Psoas muscle (tissue), 8 donors: ENCODE data around the gene CALCR. TPM values are rescaled to one million over a fixed set of nuclear protein-coding genes. Genes with fewer than 3 reads are reported as not detected.
"Not testable (repeated sequence)": the region's sequence is repeated elsewhere in the genome, so short reads cannot be mapped to it uniquely, and the experiment has no call there.

Source experiments
- ATAC-seq, 4 donors: fragments of 200-7000 bp; cut with Tn5 transposase; one replicate each; pipeline ENCODE4 v1.9.1; 2020; ENCODE audit warnings: moderate library complexity in 3 of 4, mild to moderate bottlenecking in 2 of 4
- DNase-seq, 2 donors: peaks; one replicate each; pipeline ENCODE4 v3.0.0-alpha.2; 2020
- H3K27ac ChIP-seq: fragments of 200-600 bp; one replicate; pipeline ENCODE4 v1.8.0; 2022
- H3K27me3 ChIP-seq, 3 donors: fragments of 200-600 bp in 1 of 3; one replicate each; pipeline versions ENCODE4 v1.6.1 to v1.8.0; 2013 to 2022; ENCODE audit warnings: low read length in 2 of 3, mild to moderate bottlenecking in 2 of 3, moderate library complexity in 1 of 3; ENCODE audit not compliant: insufficient read depth in 3 of 3
- H3K36me3 ChIP-seq, 2 donors: fragments of 200-600 bp in 1 of 2; one replicate each; pipeline versions ENCODE4 v1.6.1 to v1.8.0; 2013 to 2022; ENCODE audit warnings: low read depth in 1 of 2, mild to moderate bottlenecking in 1 of 2, moderate library complexity in 1 of 2; ENCODE audit not compliant: insufficient read depth in 1 of 2
- H3K4me1 ChIP-seq: fragments of 200-600 bp; one replicate; pipeline ENCODE4 v1.8.0; 2022
- H3K4me3 ChIP-seq: fragments of 200-600 bp; one replicate; pipeline ENCODE4 v1.8.0; 2022; ENCODE audit warnings: mild to moderate bottlenecking
- H3K9me3 ChIP-seq: fragments of 200-600 bp; one replicate; pipeline ENCODE4 v1.8.0; 2022
- WGBS, 3 donors: extraction: QIAGEN DNeasy Blood & Tissue Kit; methylation state at CpG; one replicate each; pipeline versions ENCODE4 v1.1.6 to v1.1.7; 2013; 5-methylcytosine and 5-hydroxymethylcytosine counted together
- intact Hi-C, 2 donors: fragments of 100-400 bp; cut with DNase I; formaldehyde crosslinking; loops; one replicate each; pipeline versions ENCODE4 v1.11.0 to v1.14.2; 2022
- polyA plus RNA-seq, 3 donors: library from polyadenylated mRNA; stranded (reverse); fragments of 200-250 nt; gene quantifications; one replicate each; pipeline ENCODE4 v1.2.3, GENCODE V29; 2013
- total RNA-seq, 4 donors: library from RNA; stranded (reverse); fragmentation: NEBNext Ultra II Directional in 2 of 4; extraction: Animal tissue kit (Norgen Biotek cat#: 25700) in 2 of 4; gene quantifications; one replicate each; pipeline versions ENCODE4 v1.2.1 to v1.2.4, GENCODE V29; 2021 to 2023
- TF ChIP-seq, protein P1 (sequence below): fragments of 200-600 bp; IDR thresholded peaks from one replicate; pipeline ENCODE4 v1.8.0; 2022; ENCODE audit warnings: antibody characterized with exemption
- donor health status: healthy with polysubstance abuse.
- donor health status: DM: no; HTN: no; CAD: no; lungs with moderate emphysema.
- donor health status: Bipolar disorder and iron deficiency.
- donor health status: healthy.
- donor health status: DM: yes; HTN: yes; CAD: no.
- donor health status: DM: no; HTN: no; CAD: no.
- donor health status: DM: no; HTN: no; CAD: no.
- donor health status: DM: yes; HTN: yes; CAD: no.

CALCR gene
- total and polyA plus RNA-seq, 7 donors: 0.23 to 1.0 (median 0.64) TPM

DNA sequence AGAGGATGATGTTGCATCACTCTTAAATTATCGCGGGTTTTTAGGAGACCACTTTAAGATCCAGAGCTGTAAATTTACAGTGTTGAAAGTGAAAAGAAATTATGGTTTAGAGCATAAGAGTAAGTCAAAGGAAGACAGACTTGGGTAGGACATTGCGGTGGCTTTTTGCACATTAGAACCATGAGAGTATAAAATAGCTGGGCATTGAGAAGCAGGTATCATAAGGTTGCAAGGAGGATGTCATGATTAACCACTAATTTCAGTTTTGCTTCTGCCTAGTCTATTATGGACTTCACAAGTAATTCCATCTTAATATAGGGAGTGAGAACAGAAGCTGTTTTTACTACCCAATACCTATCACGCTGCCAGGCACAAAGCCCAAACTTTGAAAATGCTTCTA lies 57.7 kb downstream of the CALCR start:
- Histone ChIP-seq H3K27ac (no peak overlapping the region), H3K4me3 (no peak overlapping the region), H3K4me1 (no peaks in the 10 kb centered on the region), H3K9me3 (no peaks in the 10 kb centered on the region), H3K27me3 (no peaks in the 10 kb centered on the region), H3K36me3 (no peaks in the 10 kb centered on the region)
- intact Hi-C loops: no loop called here
- DNase-seq: no peak
- TF ChIP-seq, protein P1, sequence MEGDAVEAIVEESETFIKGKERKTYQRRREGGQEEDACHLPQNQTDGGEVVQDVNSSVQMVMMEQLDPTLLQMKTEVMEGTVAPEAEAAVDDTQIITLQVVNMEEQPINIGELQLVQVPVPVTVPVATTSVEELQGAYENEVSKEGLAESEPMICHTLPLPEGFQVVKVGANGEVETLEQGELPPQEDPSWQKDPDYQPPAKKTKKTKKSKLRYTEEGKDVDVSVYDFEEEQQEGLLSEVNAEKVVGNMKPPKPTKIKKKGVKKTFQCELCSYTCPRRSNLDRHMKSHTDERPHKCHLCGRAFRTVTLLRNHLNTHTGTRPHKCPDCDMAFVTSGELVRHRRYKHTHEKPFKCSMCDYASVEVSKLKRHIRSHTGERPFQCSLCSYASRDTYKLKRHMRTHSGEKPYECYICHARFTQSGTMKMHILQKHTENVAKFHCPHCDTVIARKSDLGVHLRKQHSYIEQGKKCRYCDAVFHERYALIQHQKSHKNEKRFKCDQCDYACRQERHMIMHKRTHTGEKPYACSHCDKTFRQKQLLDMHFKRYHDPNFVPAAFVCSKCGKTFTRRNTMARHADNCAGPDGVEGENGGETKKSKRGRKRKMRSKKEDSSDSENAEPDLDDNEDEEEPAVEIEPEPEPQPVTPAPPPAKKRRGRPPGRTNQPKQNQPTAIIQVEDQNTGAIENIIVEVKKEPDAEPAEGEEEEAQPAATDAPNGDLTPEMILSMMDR: no peak
- ATAC-seq: no peak
- 92 to 94% (median 94%) methylated on average over 4 of the region's 4 CpGs for WGBS, 3 donors

DNA sequence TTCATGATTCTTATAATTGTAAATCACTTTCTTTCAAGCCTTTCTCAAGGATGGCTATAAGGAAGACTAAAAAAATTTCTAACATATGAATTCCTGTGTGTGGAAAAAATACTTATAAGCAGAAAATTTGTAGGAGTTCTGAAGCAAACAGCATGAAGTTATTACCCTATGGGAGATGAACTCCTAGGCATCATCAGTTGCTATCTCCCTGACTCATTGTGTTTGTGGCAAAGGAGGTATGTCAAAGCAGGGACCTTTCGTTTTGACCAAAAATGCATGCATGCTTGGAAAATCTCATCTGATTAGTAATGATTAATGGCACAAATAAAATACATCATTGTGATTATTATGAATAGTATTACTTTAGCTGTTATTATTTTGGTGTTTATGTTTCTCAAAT lies 59.4 kb downstream of the CALCR start:
- WGBS, 3 donors: 36 to 53% (median 43%) methylated on average over 1 of the region's 1 CpG
- DNase-seq (no peak), ATAC-seq (no peak)
- Histone ChIP-seq H3K36me3 (no peaks in the 10 kb centered on the region), H3K4me1 (no peaks in the 10 kb centered on the region), H3K27me3 (no peaks in the 10 kb centered on the region), H3K4me3 (no peak overlapping the region), H3K27ac (no peak overlapping the region), H3K9me3 (no peaks in the 10 kb centered on the region)
- intact Hi-C loops: no loop called here
- TF ChIP-seq, protein P1: no peak

DNA sequence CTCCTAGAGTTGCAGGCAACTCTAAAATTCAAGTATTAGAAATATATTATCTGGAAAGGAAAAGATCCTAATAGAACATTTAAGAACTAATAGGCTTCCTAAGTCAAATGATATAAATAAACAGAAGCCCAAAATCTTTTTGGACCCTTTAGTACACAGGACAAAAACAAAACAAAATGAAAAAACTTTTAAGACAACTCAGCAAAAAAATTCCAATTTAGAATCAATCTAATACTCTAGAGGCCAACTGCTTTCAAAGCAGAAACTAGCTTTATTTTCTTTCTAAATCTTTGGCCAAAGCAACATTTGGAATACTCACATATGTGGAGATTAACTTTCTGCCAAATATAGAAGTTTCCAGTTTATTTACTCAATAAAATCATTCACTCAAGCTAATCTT lies 65.2 kb downstream of the CALCR start:
- H3K27ac ChIP-seq: no peak overlapping the region
- H3K27me3 ChIP-seq: no peaks in the 10 kb centered on the region
- no peaks in the 10 kb centered on the region for H3K4me1 ChIP-seq
- no peaks in the 10 kb centered on the region for H3K9me3 ChIP-seq
- H3K36me3 ChIP-seq: no peaks in the 10 kb centered on the region
- DNase-seq: no peak
- intact Hi-C loops: no loop called here
- no peak overlapping the region for H3K4me3 ChIP-seq
- TF ChIP-seq, protein P1: no peak
- ATAC-seq: no peak

DNA sequence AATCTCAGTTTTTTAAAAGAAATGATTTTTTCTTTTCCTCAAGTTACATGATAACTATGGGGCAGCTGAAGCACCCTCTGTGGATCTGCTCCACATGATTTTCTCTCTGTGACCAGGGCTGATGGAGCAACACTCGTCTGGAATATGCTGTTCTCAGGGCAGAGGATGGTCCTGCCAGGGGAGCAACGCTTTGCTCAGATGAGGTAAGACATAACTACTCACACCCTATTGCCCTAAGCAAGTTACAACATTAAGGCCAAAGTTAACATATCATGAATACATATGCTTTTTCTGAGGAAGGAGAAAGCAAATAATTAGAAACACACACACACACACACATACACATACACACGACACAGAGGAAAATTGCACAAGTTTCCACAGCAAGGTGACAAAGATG lies 71.4 kb downstream of the CALCR start:
- Histone ChIP-seq H3K36me3 (no peaks in the 10 kb centered on the region), H3K4me1 (no peaks in the 10 kb centered on the region), H3K27me3 (no peaks in the 10 kb centered on the region), H3K27ac (no peak overlapping the region), H3K4me3 (no peak overlapping the region), H3K9me3 (no peaks in the 10 kb centered on the region)
- TF ChIP-seq, protein P1: no peak
- intact Hi-C loops: no loop called here
- DNase-seq (no peak), ATAC-seq (no peak)
- 56 to 71% (median 58%) methylated on average over 3 of the region's 3 CpGs for WGBS, 3 donors

DNA sequence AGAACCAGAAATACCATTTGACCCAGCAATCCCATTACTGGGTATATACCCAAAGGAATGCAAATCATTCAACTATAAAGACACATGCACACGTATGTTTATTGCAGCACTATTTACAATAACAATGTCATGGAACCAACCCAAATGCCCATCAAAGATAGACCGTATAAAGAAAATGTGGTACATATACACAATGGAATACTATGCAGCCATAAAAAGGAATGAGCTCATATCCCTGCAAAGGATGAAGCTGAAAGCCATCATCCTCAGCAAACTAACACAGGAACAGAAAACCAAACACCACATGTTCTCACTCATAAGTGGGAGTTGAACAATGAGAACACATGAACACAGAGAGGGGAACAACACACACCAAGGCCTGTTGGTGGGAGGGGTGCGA lies 82.7 kb downstream of the CALCR start:
- H3K9me3 ChIP-seq, H3K27ac ChIP-seq, H3K27me3 ChIP-seq, H3K4me3 ChIP-seq, DNase-seq, ATAC-seq, H3K4me1 ChIP-seq, intact Hi-C loops, H3K36me3 ChIP-seq: not testable (repeated sequence)
- 93 to 94% (median 94%) methylated on average over 3 of the region's 3 CpGs for WGBS, 3 donors
